Lower lobe of right lung (tissue), 2 donors: ENCODE measurements around the gene TTLL7. TPM values are rescaled to one million over a fixed set of nuclear protein-coding genes. Genes with fewer than 3 reads are reported as not detected.

Experiments
- ATAC-seq, 2 donors: fragments of 200-7000 bp; cut with Tn5 transposase; one replicate each; pipeline ENCODE4 v1.9.1; 2020 to 2022; ENCODE audit warnings: mild to moderate bottlenecking in 2 of 2, moderate library complexity in 2 of 2
- DNase-seq: peaks from one replicate; pipeline ENCODE4 v3.0.0-alpha.2; 2020
- H3K27ac ChIP-seq: fragments of 200-600 bp; one replicate; pipeline ENCODE4 v1.8.0; 2022
- H3K27me3 ChIP-seq: fragments of 200-600 bp; one replicate; pipeline ENCODE4 v1.8.0; 2022; ENCODE audit warnings: low read depth
- H3K36me3 ChIP-seq: fragments of 200-600 bp; one replicate; pipeline ENCODE4 v1.8.0; 2022; ENCODE audit warnings: mild to moderate bottlenecking
- H3K4me1 ChIP-seq: fragments of 200-600 bp; one replicate; pipeline ENCODE4 v1.8.0; 2022
- H3K4me3 ChIP-seq: fragments of 200-600 bp; one replicate; pipeline ENCODE4 v1.8.0; 2022; ENCODE audit warnings: mild to moderate bottlenecking
- H3K9me3 ChIP-seq: fragments of 200-600 bp; one replicate; pipeline ENCODE4 v1.8.0; 2022
- CTCF ChIP-seq: fragments of 200-600 bp; IDR thresholded peaks from one replicate; pipeline ENCODE4 v1.8.0; 2022; ENCODE audit warnings: antibody characterized with exemption, mild to moderate bottlenecking
- intact Hi-C: fragments of 100-400 bp; cut with DNase I; formaldehyde crosslinking; loops from one replicate; pipeline ENCODE4 v1.11.0; 2022
- total RNA-seq: library from RNA; stranded (reverse); fragmentation: NEBNext Ultra II Directional; extraction: Animal tissue kit (Norgen Biotek cat#: 25700); gene quantifications from one replicate; pipeline ENCODE4 v1.2.1, GENCODE V29; 2021
- donor health status: DM: no; HTN: yes; CAD: no; lungs with severe emphysema.

TTLL7 gene
- total RNA-seq, 1 donor from 2014 or later, result 20.3 TPM

- Histone ChIP-seq H3K4me3 (no peak overlapping the region), H3K27me3 (no peaks in the 10 kb centered on the region), H3K27ac (no peak overlapping the region), H3K4me1 (no peaks in the 10 kb centered on the region), H3K9me3 (peaks cover 4% of the 10 kb centered on the region), H3K36me3 (no peaks in the 10 kb centered on the region)
- TF ChIP-seq CTCF, result no peak
- intact Hi-C loops, result no loop called here
- no peak for DNase-seq
- no peak for ATAC-seq
Observed at GRCh38 chr1:83815330-83815729, 183.6 kb downstream of the TTLL7 start.

Other genes with a start within 250 kb of the TTLL7 start
- 39.7 TPM for gene PRKACB, start 145.1 kb upstream of the TTLL7 start, total RNA-seq